GM12872 (cell line): Measurements from ENCODE around the gene TMEM168.

Source experiments
- TF ChIP-seq, protein P1 (sequence below): IDR thresholded peaks from 3 replicates; pipeline ENCODE4 v1.5.1; 2011; ENCODE audit warnings: low read depth, mild to moderate bottlenecking, low read length, moderate library complexity; ENCODE audit not compliant: insufficient read depth

Gene TMEM168

DNA sequence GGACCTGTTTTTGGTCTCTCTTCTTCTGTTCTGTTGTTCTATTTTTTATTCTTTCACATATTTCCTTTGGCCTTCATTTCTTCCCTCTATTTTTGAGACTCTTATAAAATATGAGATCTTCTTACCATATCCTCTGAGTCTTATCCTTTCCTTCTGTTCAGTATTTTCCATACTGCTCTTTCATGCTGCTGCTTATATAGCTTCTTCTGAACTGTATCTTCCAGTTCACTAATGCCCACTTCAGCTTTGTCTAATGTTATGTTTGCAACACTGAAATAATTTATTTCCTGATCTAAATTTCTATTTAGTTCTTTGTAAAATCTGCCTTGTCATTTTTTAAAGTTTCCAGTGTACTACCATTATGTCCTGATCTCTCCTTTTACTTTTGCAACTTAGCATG lies 12.8 kb downstream of the TMEM168 start:
- TF ChIP-seq, protein P1, sequence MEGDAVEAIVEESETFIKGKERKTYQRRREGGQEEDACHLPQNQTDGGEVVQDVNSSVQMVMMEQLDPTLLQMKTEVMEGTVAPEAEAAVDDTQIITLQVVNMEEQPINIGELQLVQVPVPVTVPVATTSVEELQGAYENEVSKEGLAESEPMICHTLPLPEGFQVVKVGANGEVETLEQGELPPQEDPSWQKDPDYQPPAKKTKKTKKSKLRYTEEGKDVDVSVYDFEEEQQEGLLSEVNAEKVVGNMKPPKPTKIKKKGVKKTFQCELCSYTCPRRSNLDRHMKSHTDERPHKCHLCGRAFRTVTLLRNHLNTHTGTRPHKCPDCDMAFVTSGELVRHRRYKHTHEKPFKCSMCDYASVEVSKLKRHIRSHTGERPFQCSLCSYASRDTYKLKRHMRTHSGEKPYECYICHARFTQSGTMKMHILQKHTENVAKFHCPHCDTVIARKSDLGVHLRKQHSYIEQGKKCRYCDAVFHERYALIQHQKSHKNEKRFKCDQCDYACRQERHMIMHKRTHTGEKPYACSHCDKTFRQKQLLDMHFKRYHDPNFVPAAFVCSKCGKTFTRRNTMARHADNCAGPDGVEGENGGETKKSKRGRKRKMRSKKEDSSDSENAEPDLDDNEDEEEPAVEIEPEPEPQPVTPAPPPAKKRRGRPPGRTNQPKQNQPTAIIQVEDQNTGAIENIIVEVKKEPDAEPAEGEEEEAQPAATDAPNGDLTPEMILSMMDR, result no peak

DNA sequence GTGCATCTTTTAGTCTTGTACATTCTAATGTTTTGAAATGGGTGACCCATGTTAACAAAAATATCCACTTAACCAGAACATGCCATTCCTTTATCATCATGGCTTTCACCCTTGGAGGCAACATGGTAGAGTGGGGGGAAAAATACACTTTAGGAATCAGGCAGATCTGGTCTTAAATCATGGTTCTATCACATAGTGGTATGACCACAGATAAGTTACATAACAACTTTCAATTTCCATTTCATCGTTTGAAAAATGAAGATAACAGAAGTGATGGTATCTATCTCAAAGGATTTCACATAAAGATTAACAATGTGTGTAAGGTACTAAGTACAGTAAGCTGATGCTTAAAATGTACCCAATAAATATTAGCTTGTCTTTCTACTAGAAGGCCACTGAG lies 19.0 kb downstream of the TMEM168 start:
- TF ChIP-seq, protein P1, result no peak

- TF ChIP-seq, protein P1, result no peak
Observed at GRCh38 chr7:112770051-112770450, 20.1 kb downstream of the TMEM168 start.

DNA sequence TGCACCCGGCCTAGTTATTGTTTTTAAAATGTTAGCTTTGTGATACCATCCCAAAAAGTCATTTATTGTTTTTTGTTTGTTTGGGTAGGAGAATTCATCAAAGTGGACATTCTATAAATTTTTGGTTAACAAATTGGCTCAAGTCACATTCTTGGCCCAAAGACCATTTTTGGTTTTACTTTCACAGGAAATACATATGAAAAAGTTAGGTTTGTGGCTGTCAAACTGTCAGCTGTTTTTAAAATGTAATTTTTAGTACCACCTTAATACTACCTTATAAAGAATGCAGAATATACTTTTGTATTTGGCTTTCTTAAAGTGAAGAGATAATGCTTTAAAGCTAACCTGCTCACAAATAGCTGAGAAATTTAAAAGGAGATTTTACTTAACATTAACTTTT lies 25.1 kb downstream of the TMEM168 start:
- TF ChIP-seq, protein P1, result no peak

- TF ChIP-seq, protein P1, result no peak
Observed at GRCh38 chr7:112763996-112764395, 26.2 kb downstream of the TMEM168 start.

DNA sequence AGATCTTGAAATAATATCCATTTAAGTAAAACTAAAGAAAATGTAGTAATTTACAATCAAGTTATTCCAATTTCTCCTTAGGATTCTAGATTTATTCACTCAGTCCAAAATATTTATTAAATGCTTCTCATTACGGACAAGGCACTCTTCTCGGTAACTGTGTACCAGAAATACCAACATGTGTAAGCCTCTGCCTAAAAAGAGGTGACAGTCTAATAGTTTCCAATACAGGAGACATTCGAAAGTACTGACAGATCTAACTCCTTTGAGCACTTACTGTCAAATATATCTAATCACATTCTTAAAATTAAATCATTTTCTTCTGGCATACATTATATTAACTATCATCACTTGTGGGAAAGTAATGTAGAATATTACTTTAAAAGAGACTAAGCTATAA lies 26.9 kb downstream of the TMEM168 start:
- TF ChIP-seq, protein P1, result no peak

DNA sequence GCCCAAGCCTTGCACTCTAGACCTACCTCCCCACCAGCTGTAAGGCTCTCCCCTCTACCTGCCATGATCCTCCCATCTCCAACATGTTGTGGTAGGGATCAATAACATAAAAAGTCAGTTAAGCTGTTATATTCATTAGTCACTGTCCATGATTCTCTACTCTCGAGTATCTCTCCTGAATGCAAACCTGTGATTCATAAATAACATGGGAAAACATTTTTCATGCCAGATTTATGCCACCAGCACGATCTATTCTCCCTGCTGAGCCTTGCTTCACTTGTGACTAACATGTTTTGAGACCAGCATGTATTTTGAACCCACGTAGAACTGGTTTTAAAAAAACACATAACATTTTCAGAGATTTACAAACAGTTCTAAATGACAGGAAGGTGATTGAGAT lies 30.3 kb downstream of the TMEM168 start:
- TF ChIP-seq, protein P1, result no peak

- TF ChIP-seq, protein P1, result no peak
Observed at GRCh38 chr7:112757337-112757736, 32.9 kb downstream of the TMEM168 start.
